Pancreas (tissue), 10 donors: ENCODE data around the gene ABCG1. TPM values are rescaled to one million over a fixed set of nuclear protein-coding genes. Genes with fewer than 3 reads are reported as not detected.

ENCODE experiments used
- ATAC-seq, 4 donors: fragments of 200-7000 bp; cut with Tn5 transposase; one replicate each; pipeline versions ENCODE4 v1.8.0 to v1.9.1; 2020; ENCODE audit warnings: mild to moderate bottlenecking in 4 of 4, moderate library complexity in 4 of 4
- DNase-seq, 6 donors: peaks; one replicate each; pipeline ENCODE4 v3.0.0-alpha.2; 2020
- FAIRE-seq: peaks from 2 replicates; lab custom pipeline; 2012; peaks lifted over from hg19 to GRCh38; lab: Jason Lieb, UNC
- H3K27ac ChIP-seq, 4 donors: fragments of 200-600 bp; sonication (generic); 1 replicate in 3 of 4; 2 replicates in 1 of 4; pipeline versions ENCODE4 v1.5.0 to v1.8.0; 2020
- H3K27me3 ChIP-seq, 4 donors: fragments of 200-600 bp; one replicate each; pipeline ENCODE4 v1.8.0; 2021
- H3K36me3 ChIP-seq, 3 donors: fragments of 200-600 bp; sonication (generic) in 1 of 3; one replicate each; pipeline versions ENCODE4 v1.5.0 to v1.8.0; 2020 to 2021
- H3K4me1 ChIP-seq, 3 donors: fragments of 200-600 bp; one replicate each; pipeline ENCODE4 v1.8.0; 2021
- H3K4me3 ChIP-seq, 4 donors: fragments of 200-600 bp; sonication (generic) in 2 of 4; one replicate each; pipeline versions ENCODE4 v1.5.0 to v1.8.0; 2020 to 2021
- H3K9me3 ChIP-seq, 4 donors: fragments of 200-600 bp; one replicate each; pipeline ENCODE4 v1.8.0; 2021
- WGBS, 2 donors: extraction: QIAGEN DNeasy Blood & Tissue Kit; methylation state at CpG; one replicate each; pipeline ENCODE4 v1.1.7; 2013; 5-methylcytosine and 5-hydroxymethylcytosine counted together
- intact Hi-C, 3 donors: fragments of 100-400 bp; cut with DNase I; formaldehyde crosslinking; loops; one replicate each; pipeline versions ENCODE4 v1.11.1 to v1.14.2; 2022
- polyA plus RNA-seq, 2 donors: library from polyadenylated mRNA; stranded (reverse); fragments of 200-250 nt; gene quantifications; one replicate each; pipeline ENCODE4 v1.2.3, GENCODE V29; 2013
- total RNA-seq, 6 donors: library from RNA; stranded (reverse); fragmentation: NEBNext Ultra II Directional in 4 of 6; extraction: Animal tissue kit (Norgen Biotek cat#: 25700) in 4 of 6; gene quantifications; one replicate each; pipeline versions ENCODE4 v1.2.1 to v1.2.4, GENCODE V29; 2021 to 2023
- TF ChIP-seq, protein P1 (sequence below), 4 donors: fragments of 200-600 bp; sonication (generic) in 3 of 4; IDR thresholded peaks; one replicate each; pipeline versions ENCODE4 v1.5.0 to v1.8.0; 2021; ENCODE audit warnings: antibody characterized with exemption in 4 of 4
- donor health status: healthy with polysubstance abuse.
- donor health status: DM: no; HTN: no; CAD: no; lungs with moderate emphysema.
- donor health status: DM: no; HTN: no; CAD: no.
- donor health status: control.
- donor health status: control.
- donor health status: Bipolar disorder and iron deficiency.
- donor health status: DM: yes; HTN: yes; CAD: no.
- donor health status: DM: no; HTN: no; CAD: no.
- donor health status: DM: no; HTN: no; CAD: no.
- donor health status: DM: yes; HTN: yes; CAD: no.

ABCG1 gene
- total and polyA plus RNA-seq, 8 donors: 1.6 to 10.3 (median 4.2) TPM

GRCh38 chr21:42324896-42325295, 106.0 kb downstream of the ABCG1 start:
- intact Hi-C loops: loop anchor here in 1 of 3 donors (10.0 kb wide), 1 partner anchor 60 kb away; no protein-coding TSS in a partner anchor
- TF ChIP-seq, protein P1, sequence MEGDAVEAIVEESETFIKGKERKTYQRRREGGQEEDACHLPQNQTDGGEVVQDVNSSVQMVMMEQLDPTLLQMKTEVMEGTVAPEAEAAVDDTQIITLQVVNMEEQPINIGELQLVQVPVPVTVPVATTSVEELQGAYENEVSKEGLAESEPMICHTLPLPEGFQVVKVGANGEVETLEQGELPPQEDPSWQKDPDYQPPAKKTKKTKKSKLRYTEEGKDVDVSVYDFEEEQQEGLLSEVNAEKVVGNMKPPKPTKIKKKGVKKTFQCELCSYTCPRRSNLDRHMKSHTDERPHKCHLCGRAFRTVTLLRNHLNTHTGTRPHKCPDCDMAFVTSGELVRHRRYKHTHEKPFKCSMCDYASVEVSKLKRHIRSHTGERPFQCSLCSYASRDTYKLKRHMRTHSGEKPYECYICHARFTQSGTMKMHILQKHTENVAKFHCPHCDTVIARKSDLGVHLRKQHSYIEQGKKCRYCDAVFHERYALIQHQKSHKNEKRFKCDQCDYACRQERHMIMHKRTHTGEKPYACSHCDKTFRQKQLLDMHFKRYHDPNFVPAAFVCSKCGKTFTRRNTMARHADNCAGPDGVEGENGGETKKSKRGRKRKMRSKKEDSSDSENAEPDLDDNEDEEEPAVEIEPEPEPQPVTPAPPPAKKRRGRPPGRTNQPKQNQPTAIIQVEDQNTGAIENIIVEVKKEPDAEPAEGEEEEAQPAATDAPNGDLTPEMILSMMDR (IDR thresholded peaks at IDR 0.05): no peak
- 84 to 90% methylated on average over 6 of the region's 6 CpGs for WGBS, 2 donors
- ATAC-seq (no peak), DNase-seq (no peak), FAIRE-seq (no peak)
- Histone ChIP-seq H3K9me3 (no peaks in the 10 kb centered on the region), H3K4me1 (no peaks in the 10 kb centered on the region), H3K36me3 (no peaks in the 10 kb centered on the region), H3K27me3 (no peaks in the 10 kb centered on the region), H3K27ac (no peak overlapping the region), H3K4me3 (no peak overlapping the region)

GRCh38 chr21:42330380-42331371, 111.7 kb downstream of the ABCG1 start:
- Histone ChIP-seq H3K9me3 (no peaks in the 10 kb centered on the region), H3K4me3 (no peak overlapping the region), H3K27ac (no peak overlapping the region), H3K36me3 (no peaks in the 10 kb centered on the region), H3K27me3 (no peaks in the 10 kb centered on the region), H3K4me1 (no peaks in the 10 kb centered on the region)
- TF ChIP-seq, protein P1 (IDR thresholded peaks at IDR 0.05): no peak
- intact Hi-C loops: loop anchor here in 1 of 3 donors (10.0 kb wide), 1 partner anchor 114 kb away; no protein-coding TSS in a partner anchor
- FAIRE-seq (no peak), DNase-seq (peak in 1 of 6 donors; percentile 5), ATAC-seq (peak in 2 of 4 donors; percentile 47 to 66)
- WGBS, 2 donors: 44 to 46% methylated on average over 4 of the region's 4 CpGs

DNA sequence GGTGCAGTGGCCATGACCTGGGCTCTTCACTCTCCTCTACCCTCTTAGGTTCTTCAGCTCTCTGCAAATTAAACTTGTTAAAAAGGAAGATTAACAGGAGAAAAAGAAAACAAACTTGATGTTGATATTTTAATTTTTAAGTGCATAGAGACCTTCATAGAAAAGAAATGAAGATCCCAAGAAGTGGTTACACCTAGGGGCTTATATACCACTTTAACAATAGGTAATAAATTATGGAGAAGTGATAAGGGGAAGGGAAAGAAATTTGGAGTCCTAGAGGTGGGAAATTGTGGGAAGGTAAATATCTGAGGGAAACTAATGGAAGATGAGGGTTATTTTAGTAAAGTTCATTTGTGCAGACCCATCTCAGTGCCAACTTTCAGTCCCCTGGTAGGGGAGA, 112.7 kb downstream of the ABCG1 start:
- H3K4me3 ChIP-seq: no peak overlapping the region
- H3K27me3 ChIP-seq: no peaks in the 10 kb centered on the region
- H3K9me3 ChIP-seq: no peaks in the 10 kb centered on the region
- H3K4me1 ChIP-seq: no peaks in the 10 kb centered on the region
- intact Hi-C loops: loop anchor here in 1 of 3 donors (10.0 kb wide), 1 partner anchor 113 kb away; no protein-coding TSS in a partner anchor
- DNase-seq (no peak), ATAC-seq (no peak), FAIRE-seq (no peak)
- no peak overlapping the region for H3K27ac ChIP-seq
- TF ChIP-seq, protein P1 (IDR thresholded peaks at IDR 0.05): no peak
- no peaks in the 10 kb centered on the region for H3K36me3 ChIP-seq

- H3K4me3 ChIP-seq: no peak overlapping the region
- intact Hi-C loops: loop anchor here in 1 of 3 donors (10.0 kb wide), 1 partner anchor 112 kb away; no protein-coding TSS in a partner anchor
- no peaks in the 10 kb centered on the region for H3K9me3 ChIP-seq
- H3K36me3 ChIP-seq: no peaks in the 10 kb centered on the region
- H3K27ac ChIP-seq: no peak overlapping the region
- TF ChIP-seq, protein P1 (IDR thresholded peaks at IDR 0.05): no peak
- ATAC-seq (no peak), FAIRE-seq (no peak), DNase-seq (peak in 1 of 6 donors; percentile 4)
- H3K27me3 ChIP-seq: no peaks in the 10 kb centered on the region
- H3K4me1 ChIP-seq: no peaks in the 10 kb centered on the region
- 78 to 82% methylated on average over 5 of the region's 5 CpGs for WGBS, 2 donors
Measured at GRCh38 chr21:42332557-42333317, 113.8 kb downstream of the ABCG1 start.
